Measurements from ENCODE around the gene PGLYRP3.

GRCh38 chr1:153359241-153359640 is 46.5 kb upstream of the PGLYRP3 start:
- TF ChIP-seq ZSCAN30 (tag by site-specific recombination; IDR thresholded peaks at IDR 0.05), result no peak
- TF ChIP-seq ZNF747 (tag by site-specific recombination; IDR thresholded peaks at IDR 0.05), result no peak

All from HEK293 (cell line).